Mononuclear cell (primary cell): ENCODE measurements around the gene MECP2. TPM values are rescaled to one million over a fixed set of nuclear protein-coding genes. Genes with fewer than 3 reads are reported as not detected.

Experiments used
- H3K27me3 ChIP-seq: 2 replicates; pipeline ENCODE4 v1.6.0; 2011; ENCODE audit warnings: low read length, control low read depth; ENCODE audit not compliant: insufficient read depth
- H3K4me1 ChIP-seq: 2 replicates; pipeline ENCODE4 v1.5.1; 2011; ENCODE audit warnings: mild to moderate bottlenecking, low read length, control low read depth; ENCODE audit not compliant: insufficient read depth
- H3K4me3 ChIP-seq: 2 replicates; pipeline ENCODE4 v1.5.1; 2011; ENCODE audit warnings: mild to moderate bottlenecking, low read length, moderate library complexity
- H3K9me3 ChIP-seq: 2 replicates; pipeline ENCODE4 v1.5.1; 2011; ENCODE audit warnings: low read depth, mild to moderate bottlenecking, control low read depth, low read length
- total RNA-seq: library from RNA; depleted of rRNA; stranded (reverse); fragments of >200 nt; gene quantifications from one replicate; pipeline ENCODE4 v1.2.3, GENCODE V29; 2012

Gene MECP2
- total RNA-seq, 1 donor = 142 TPM

- Histone ChIP-seq H3K4me1 (peaks cover 43% of the 10 kb centered on the region), H3K27me3 (no peaks in the 10 kb centered on the region), H3K4me3 (no peak overlapping the region), H3K9me3 (no peaks in the 10 kb centered on the region)
Measured at GRCh38 chrX:154059231-154059630, 38.3 kb downstream of the MECP2 start.

- H3K27me3 ChIP-seq = no peaks in the 10 kb centered on the region
- H3K4me1 ChIP-seq = peaks cover 37% of the 10 kb centered on the region
- H3K4me3 ChIP-seq = no peak overlapping the region
- no peaks in the 10 kb centered on the region for H3K9me3 ChIP-seq
Measured at GRCh38 chrX:154058214-154058997, 39.1 kb downstream of the MECP2 start.

- H3K9me3 ChIP-seq = no peaks in the 10 kb centered on the region
- no peak overlapping the region for H3K4me3 ChIP-seq
- H3K4me1 ChIP-seq = peaks cover 37% of the 10 kb centered on the region
- no peaks in the 10 kb centered on the region for H3K27me3 ChIP-seq
Measured at GRCh38 chrX:154057791-154058190, 39.7 kb downstream of the MECP2 start.

- no peaks in the 10 kb centered on the region for H3K9me3 ChIP-seq
- no peaks in the 10 kb centered on the region for H3K27me3 ChIP-seq
- no peak overlapping the region for H3K4me3 ChIP-seq
- peaks cover 36% of the 10 kb centered on the region for H3K4me1 ChIP-seq
Measured at GRCh38 chrX:154056770-154057241, 40.7 kb downstream of the MECP2 start.

- Histone ChIP-seq H3K4me1 (peaks cover 4% of the 10 kb centered on the region), H3K27me3 (no peaks in the 10 kb centered on the region), H3K4me3 (no peak overlapping the region), H3K9me3 (no peaks in the 10 kb centered on the region)
Measured at GRCh38 chrX:154051201-154051810, 46.2 kb downstream of the MECP2 start.

GRCh38 chrX:154050113-154050495 lies 47.4 kb downstream of the MECP2 start:
- Histone ChIP-seq H3K27me3 (no peaks in the 10 kb centered on the region), H3K4me1 (peaks cover 4% of the 10 kb centered on the region), H3K9me3 (no peaks in the 10 kb centered on the region), H3K4me3 (no peak overlapping the region)

- peaks cover 4% of the 10 kb centered on the region for H3K4me1 ChIP-seq
- no peaks in the 10 kb centered on the region for H3K9me3 ChIP-seq
- H3K27me3 ChIP-seq = no peaks in the 10 kb centered on the region
- H3K4me3 ChIP-seq = no peak overlapping the region
Measured at GRCh38 chrX:154049209-154050112, 48.1 kb downstream of the MECP2 start.

GRCh38 chrX:154048398-154048797 lies 49.1 kb downstream of the MECP2 start:
- no peak overlapping the region for H3K4me3 ChIP-seq
- no peaks in the 10 kb centered on the region for H3K9me3 ChIP-seq
- H3K27me3 ChIP-seq = no peaks in the 10 kb centered on the region
- H3K4me1 ChIP-seq = peaks cover 11% of the 10 kb centered on the region

- Histone ChIP-seq H3K4me3 (no peak overlapping the region), H3K4me1 (peaks cover 12% of the 10 kb centered on the region), H3K27me3 (no peaks in the 10 kb centered on the region), H3K9me3 (no peaks in the 10 kb centered on the region)
Measured at GRCh38 chrX:154046940-154047610, 50.4 kb downstream of the MECP2 start.

GRCh38 chrX:154046031-154046781 lies 51.3 kb downstream of the MECP2 start:
- no peaks in the 10 kb centered on the region for H3K27me3 ChIP-seq
- no peaks in the 10 kb centered on the region for H3K9me3 ChIP-seq
- H3K4me1 ChIP-seq = peaks cover 21% of the 10 kb centered on the region
- no peak overlapping the region for H3K4me3 ChIP-seq

GRCh38 chrX:154044091-154044490 lies 53.4 kb downstream of the MECP2 start:
- H3K4me1 ChIP-seq = peaks cover 37% of the 10 kb centered on the region
- no peaks in the 10 kb centered on the region for H3K9me3 ChIP-seq
- no peak overlapping the region for H3K4me3 ChIP-seq
- no peaks in the 10 kb centered on the region for H3K27me3 ChIP-seq

- H3K4me1 ChIP-seq = peaks cover 41% of the 10 kb centered on the region
- no peaks in the 10 kb centered on the region for H3K27me3 ChIP-seq
- H3K4me3 ChIP-seq = no peak overlapping the region
- no peaks in the 10 kb centered on the region for H3K9me3 ChIP-seq
Measured at GRCh38 chrX:154043003-154043763, 54.3 kb downstream of the MECP2 start.

- Histone ChIP-seq H3K9me3 (no peaks in the 10 kb centered on the region), H3K27me3 (no peaks in the 10 kb centered on the region), H3K4me1 (peaks cover 41% of the 10 kb centered on the region), H3K4me3 (no peak overlapping the region)
Measured at GRCh38 chrX:154040863-154041262, 56.7 kb downstream of the MECP2 start.
